Dermis lymphatic vessel endothelial cell (primary cell): ENCODE results near the gene SIRPG. TPM values are rescaled to one million over a fixed set of nuclear protein-coding genes. Genes with fewer than 3 reads are reported as not detected.

Experiments
- total RNA-seq: library from RNA; depleted of rRNA; stranded (reverse); fragments of >200 nt; gene quantifications from 2 replicates; pipeline ENCODE4 v1.2.1, GENCODE V29; 2014

SIRPG gene
- total RNA-seq, result not detected in 2 replicates

GRCh38 chr20:1657556-1658334, at the start of gene SIRPG:
TSS of gene SIRPG (minus strand) at chr20:1657779. CDS start at chr20:1657714, 65 bp downstream.

DNA sequence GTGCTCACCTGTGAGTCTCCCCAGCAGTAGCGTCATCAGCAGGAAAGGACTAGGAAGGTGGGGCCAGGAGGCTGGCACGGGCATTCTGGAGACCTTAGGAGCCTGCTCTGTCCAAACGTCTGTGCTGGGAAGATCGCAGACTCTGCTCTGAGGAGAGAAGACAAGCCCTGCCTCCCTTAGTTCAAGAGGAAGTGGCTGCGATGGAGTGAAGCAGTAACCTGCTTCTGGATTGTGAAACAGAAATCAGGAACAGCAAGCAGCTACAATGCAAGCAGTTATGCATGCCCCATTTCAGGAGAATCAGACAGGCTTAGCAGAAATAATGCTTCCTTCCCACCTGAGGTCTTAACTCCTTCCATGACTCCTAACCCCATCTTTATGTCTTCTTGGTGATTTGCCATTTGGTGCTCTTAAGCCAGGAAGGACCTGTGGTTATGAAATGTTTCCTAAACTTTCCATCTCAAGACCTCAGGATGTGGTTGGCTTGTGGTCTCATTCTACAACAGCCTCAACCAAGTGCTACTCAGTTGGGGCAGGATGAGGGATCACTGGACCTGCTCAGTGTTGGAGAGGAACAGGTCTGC, 37.6 kb downstream of the SIRPG start, which contains the start of gene SIRPB1:
SIRPB1 (minus strand) TSS at position 149 of the 584 bp plus-strand sequence; CDS start at position 84, 65 bp downstream.

Other genes with a start within 250 kb of the SIRPG start
- gene NSFL1C, start 190.9 kb downstream of the SIRPG start, total RNA-seq, result 20.0 and 22.9 TPM in 2 replicates
- 0.09 and 0.11 TPM in 2 replicates for gene SIRPB2, start 166.4 kb downstream of the SIRPG start, total RNA-seq
- gene SIRPD, start 100.1 kb downstream of the SIRPG start, total RNA-seq, result not detected in 2 replicates
- 2.8 and 3.3 TPM in 2 replicates for gene SIRPB1, start 37.8 kb downstream of the SIRPG start, total RNA-seq
- gene SIRPA, start 237.6 kb upstream of the SIRPG start, total RNA-seq, result 29.4 and 54.7 TPM in 2 replicates